CD14-positive monocyte (primary cell): ENCODE measurements around the gene IRF7. TPM values are rescaled to one million over a fixed set of nuclear protein-coding genes. Genes with fewer than 3 reads are reported as not detected.

ENCODE experiments used
- DNase-seq, 3 donors: peaks; one replicate each; pipeline ENCODE4 v3.0.0-alpha.2; 2011 to 2022
- H2AFZ ChIP-seq: 2 replicates; pipeline ENCODE4 v1.6.0; 2012; ENCODE audit warnings: mild to moderate bottlenecking, low read depth, low read length, inconsistent platforms; ENCODE audit not compliant: insufficient read depth, poor library complexity, severe bottlenecking
- H3K27ac ChIP-seq, 2 donors: 1 replicate in 1 of 2; 2 replicates in 1 of 2; pipeline ENCODE4 v1.5.1; 2012 to 2013; ENCODE audit warnings: low read length in 2 of 2, control low read depth in 1 of 2, inconsistent platforms in 1 of 2, low read depth in 1 of 2, mild to moderate bottlenecking in 1 of 2
- H3K27me3 ChIP-seq, 2 donors: one replicate each; pipeline versions ENCODE4 v1.6.0 to v1.6.1; 2011 to 2013; ENCODE audit warnings: low read length in 2 of 2; ENCODE audit not compliant: control insufficient read depth in 2 of 2, insufficient read depth in 2 of 2
- H3K36me3 ChIP-seq, 2 donors: replicated peaks in 1 of 2; 1 replicate in 1 of 2; 2 replicates in 1 of 2; pipeline versions ENCODE4 v1.5.1 to v1.6.1; 2012 to 2013; ENCODE audit warnings: low read length in 2 of 2, control low read depth in 1 of 2, inconsistent platforms in 1 of 2, mild to moderate bottlenecking in 1 of 2; ENCODE audit not compliant: insufficient read depth in 2 of 2, control insufficient read depth in 1 of 2
- H3K4me1 ChIP-seq, 2 donors: 1 replicate in 1 of 2; 2 replicates in 1 of 2; pipeline versions ENCODE4 v1.5.1 to v1.6.1; 2012 to 2013; ENCODE audit warnings: low read length in 2 of 2, control low read depth in 1 of 2, inconsistent platforms in 1 of 2, mild to moderate bottlenecking in 1 of 2, moderate library complexity in 1 of 2; ENCODE audit not compliant: insufficient read depth in 2 of 2, control insufficient read depth in 1 of 2
- H3K4me2 ChIP-seq: replicated peaks from 2 replicates; pipeline ENCODE3; 2012; ENCODE audit warnings: low read length, moderate library complexity, mild to moderate bottlenecking; ENCODE audit not compliant: poor library complexity, severe bottlenecking; ENCODE audit errors: extremely low read depth
- H3K4me3 ChIP-seq, 3 experiments: fragments of 200-600 bp in 1 of 3; sonication (generic) in 1 of 3; replicated peaks in 1 of 3; 1 replicate in 2 of 3; 2 replicates in 1 of 3; pipeline ENCODE4 v1.5.1; 2011 to 2013; ENCODE audit warnings: low read length in 3 of 3, mild to moderate bottlenecking in 3 of 3, control low read depth in 2 of 3, low read depth in 2 of 3, inconsistent platforms in 1 of 3, moderate library complexity in 1 of 3
- H3K79me2 ChIP-seq: 2 replicates; pipeline ENCODE4 v1.6.0; 2012; ENCODE audit warnings: mild to moderate bottlenecking, control low read depth, inconsistent platforms, low read length, moderate library complexity; ENCODE audit not compliant: insufficient read depth
- H3K9ac ChIP-seq: 2 replicates; pipeline ENCODE4 v1.6.0; 2017; ENCODE audit warnings: low read length, mild to moderate bottlenecking; ENCODE audit not compliant: insufficient read depth, poor library complexity, severe bottlenecking
- H3K9me3 ChIP-seq, 2 donors: replicated peaks in 1 of 2; 1 replicate in 1 of 2; 2 replicates in 1 of 2; pipeline versions ENCODE4 v1.5.1 to v1.6.1; 2012 to 2013; ENCODE audit warnings: low read length in 2 of 2, control low read depth in 1 of 2; ENCODE audit not compliant: control insufficient read depth in 1 of 2, insufficient read depth in 1 of 2
- H4K20me1 ChIP-seq: 2 replicates; pipeline ENCODE4 v1.6.0; 2012; ENCODE audit warnings: mild to moderate bottlenecking, low read length, control low read depth, moderate library complexity; ENCODE audit not compliant: insufficient read depth
- H3K27ac Mint-ChIP-seq, 7 donors: one replicate each; pipeline ENCODE4 v1.8.0; 2020; ENCODE audit warnings: mild to moderate bottlenecking in 7 of 7, mixed read lengths in 7 of 7, moderate library complexity in 6 of 7, inconsistent platforms in 2 of 7
- H3K27me3 Mint-ChIP-seq, 3 donors: one replicate each; pipeline ENCODE4 v1.8.0; 2021 to 2022; ENCODE audit warnings: low read depth in 3 of 3, mild to moderate bottlenecking in 3 of 3, mixed read lengths in 3 of 3, moderate library complexity in 3 of 3, inconsistent platforms in 1 of 3
- H3K36me3 Mint-ChIP-seq, 2 donors: one replicate each; pipeline ENCODE4 v1.8.0; 2020; ENCODE audit warnings: mixed read lengths in 2 of 2, inconsistent platforms in 1 of 2, mild to moderate bottlenecking in 1 of 2
- H3K4me1 Mint-ChIP-seq: one replicate; pipeline ENCODE4 v1.8.0; 2020; ENCODE audit warnings: mild to moderate bottlenecking, mixed read lengths
- H3K4me3 Mint-ChIP-seq, 2 donors: one replicate each; pipeline ENCODE4 v1.8.0; 2020; ENCODE audit warnings: mild to moderate bottlenecking in 2 of 2, mixed read lengths in 2 of 2, moderate library complexity in 1 of 2
- H3K9me3 Mint-ChIP-seq, 7 donors: one replicate each; pipeline ENCODE4 v1.8.0; 2020 to 2022; ENCODE audit warnings: mixed read lengths in 7 of 7, mild to moderate bottlenecking in 6 of 7, moderate library complexity in 6 of 7, inconsistent platforms in 2 of 7
- CTCF ChIP-seq: fragments of 200-600 bp; IDR thresholded peaks from one replicate; pipeline ENCODE4 v1.8.0; 2022; ENCODE audit warnings: antibody characterized with exemption, mild to moderate bottlenecking
- WGBS: methylation state at CpG from one replicate; pipeline ENCODE4 v1.1.5; 2013; ENCODE audit warnings: missing lambda C conversion rate; ENCODE audit not compliant: insufficient coverage; 5-methylcytosine and 5-hydroxymethylcytosine counted together
- intact Hi-C, 2 donors: fragments of 100-400 bp; cut with micrococcal nuclease; formaldehyde crosslinking; loops; one replicate each; pipeline versions ENCODE4 v1.15.0 to v1.15.1; 2023
- polyA plus RNA-seq, 3 donors: library from polyadenylated mRNA; depleted of rRNA in 1 of 3; unstranded in 2 of 3; stranded (reverse) in 1 of 3; fragments of 300-500 nt in 2 of 3; fragments of >200 nt in 1 of 3; fragmentation: Illumina TruSeq in 2 of 3; gene quantifications; 1 replicate in 2 of 3; 2 replicates in 1 of 3; pipeline ENCODE4 v1.2.3, GENCODE V29; 2012 to 2021

The IRF7 gene
- polyA plus RNA-seq, 3 donors = 38.6 to 125 (median 42.9) TPM

- H3K4me3 ChIP-seq = no peak overlapping the region
- H3K27me3 ChIP-seq = peaks cover 20 to 50% of the 10 kb centered on the region in 2 donors
- TF ChIP-seq CTCF = no peak
Observed at GRCh38 chr11:637593-638521, 22.1 kb upstream of the IRF7 start.

GRCh38 chr11:637333-637592 is 21.5 kb upstream of the IRF7 start:
- Histone ChIP-seq H3K79me2 (no peaks in the 10 kb centered on the region), H3K27me3 (peaks cover 20 to 50% of the 10 kb centered on the region in 2 donors), H3K9me3 (peaks cover 2 to 8% of the 10 kb centered on the region in 2 donors), H3K4me1 (peaks cover 16 to 28% of the 10 kb centered on the region in 2 donors), H3K27ac (no peak overlapping the region), H3K4me3 (no peak overlapping the region), H3K4me2 (no peak overlapping the region), H3K9ac (no peak overlapping the region), H3K36me3 (peaks cover 6 to 11% of the 10 kb centered on the region in 2 donors), H2AFZ (no peak overlapping the region), H4K20me1 (peaks cover 27% of the 10 kb centered on the region)
- WGBS = 3% methylated on average over 34 of the region's 34 CpGs
- H3K4me3 Mint-ChIP-seq = peak overlapping the region in 1 of 2 donors; percentile 80
- DNase-seq = no peak
- H3K27ac Mint-ChIP-seq = no peak overlapping the region
- H3K36me3 Mint-ChIP-seq = peaks cover 20 to 21% of the 10 kb centered on the region in 2 donors
- peaks cover 47 to 63% (median 51%) of the 10 kb centered on the region in 3 donors for H3K27me3 Mint-ChIP-seq
- intact Hi-C loops = no loop called here
- TF ChIP-seq CTCF = no peak
- peaks cover 11% of the 10 kb centered on the region for H3K4me1 Mint-ChIP-seq
- peaks cover 0 to 20% (median 8%) of the 10 kb centered on the region in 7 donors for H3K9me3 Mint-ChIP-seq

More at GRCh38 chr11:637593-638521, 22.1 kb upstream of the IRF7 start:
- H3K27me3 Mint-ChIP-seq = peaks cover 47 to 63% (median 51%) of the 10 kb centered on the region in 3 donors
- 26% methylated on average over 50 of the region's 55 CpGs for WGBS
- peaks cover 27% of the 10 kb centered on the region for H4K20me1 ChIP-seq
- H3K9me3 Mint-ChIP-seq = peaks cover 4 to 20% (median 10%) of the 10 kb centered on the region in 7 donors
- peak overlapping the region in 1 of 2 donors; percentile 80 for H3K4me3 Mint-ChIP-seq
- peaks cover 7 to 8% of the 10 kb centered on the region in 2 donors for H3K9me3 ChIP-seq
- no peaks in the 10 kb centered on the region for H3K79me2 ChIP-seq
- H3K4me2 ChIP-seq = no peak overlapping the region
- peaks cover 21 to 22% of the 10 kb centered on the region in 2 donors for H3K36me3 Mint-ChIP-seq
- peaks cover 9 to 12% of the 10 kb centered on the region in 2 donors for H3K36me3 ChIP-seq
- peaks cover 16 to 28% of the 10 kb centered on the region in 2 donors for H3K4me1 ChIP-seq
- intact Hi-C loops = no loop called here
- peak overlapping the region in 1 of 7 donors; percentile 58 for H3K27ac Mint-ChIP-seq
- no peak overlapping the region for H3K27ac ChIP-seq
- H3K9ac ChIP-seq = no peak overlapping the region
- peaks cover 11% of the 10 kb centered on the region for H3K4me1 Mint-ChIP-seq
- DNase-seq = no peak
- H2AFZ ChIP-seq = no peak overlapping the region
